NT2/D1 (cell line): ENCODE measurements around the gene CLASP1.
"Not testable (repeated sequence)": the region's sequence is repeated elsewhere in the genome, so short reads cannot be mapped to it uniquely, and the experiment has no call there.

ENCODE experiments used
- DNase-seq: peaks from one replicate; pipeline ENCODE4 v3.0.0-alpha.2; 2011; ENCODE audit warnings: low read depth, low spot score
- H3K27me3 ChIP-seq: 2 replicates; pipeline ENCODE4 v1.6.0; 2011; ENCODE audit warnings: mild to moderate bottlenecking; ENCODE audit not compliant: insufficient read length, insufficient read depth
- H3K36me3 ChIP-seq: 2 replicates; pipeline ENCODE4 v1.6.1; 2011; ENCODE audit warnings: mild to moderate bottlenecking, low read length, mixed read lengths; ENCODE audit not compliant: insufficient read depth, insufficient read length
- H3K4me1 ChIP-seq: 2 replicates; pipeline ENCODE4 v1.5.1; 2011; ENCODE audit not compliant: insufficient read depth, insufficient read length
- H3K4me3 ChIP-seq: 2 replicates; pipeline ENCODE4 v1.5.1; 2011; ENCODE audit warnings: low read depth; ENCODE audit not compliant: insufficient read length
- H3K9ac ChIP-seq: 2 replicates; pipeline ENCODE4 v1.6.0; 2011; ENCODE audit warnings: low read depth; ENCODE audit not compliant: insufficient read length
- H3K9me3 ChIP-seq: 2 replicates; pipeline ENCODE4 v1.5.1; 2011; ENCODE audit warnings: mild to moderate bottlenecking, low read length; ENCODE audit not compliant: insufficient read depth
- SUZ12 ChIP-seq: IDR thresholded peaks from 2 replicates; pipeline ENCODE4 v1.6.1; 2011; ENCODE audit not compliant: insufficient read length, insufficient read depth; ENCODE audit errors: extremely low read depth
- YY1 ChIP-seq: IDR thresholded peaks from 2 replicates; pipeline ENCODE4 v1.6.1; 2011; ENCODE audit not compliant: insufficient read length, insufficient read depth
- ZNF274 ChIP-seq: IDR thresholded peaks from 2 replicates; pipeline ENCODE4 v1.6.1; 2011; ENCODE audit warnings: mild to moderate bottlenecking, low read depth, low read length

The CLASP1 gene

GRCh38 chr2:121570667-121571055 lies 78.6 kb downstream of the CLASP1 start:
- Histone ChIP-seq H3K36me3 (no peaks in the 10 kb centered on the region), H3K4me3 (no peak overlapping the region), H3K9ac (no peak overlapping the region), H3K9me3 (no peaks in the 10 kb centered on the region), H3K27me3 (no peaks in the 10 kb centered on the region), H3K4me1 (no peaks in the 10 kb centered on the region)
- no peak for DNase-seq
- no peak for TF ChIP-seq SUZ12
- TF ChIP-seq YY1: no peak
- TF ChIP-seq ZNF274: no peak

GRCh38 chr2:121570036-121570666 lies 79.1 kb downstream of the CLASP1 start:
- no peaks in the 10 kb centered on the region for H3K36me3 ChIP-seq
- DNase-seq: no peak

GRCh38 chr2:121567957-121568409 lies 81.3 kb downstream of the CLASP1 start:
- Histone ChIP-seq H3K36me3 (no peaks in the 10 kb centered on the region), H3K4me3 (no peak overlapping the region), H3K9me3 (peaks cover 5% of the 10 kb centered on the region; the same call in 1 of the 2 replicates), H3K9ac (no peak overlapping the region), H3K27me3 (no peaks in the 10 kb centered on the region), H3K4me1 (no peaks in the 10 kb centered on the region)
- DNase-seq: no peak
- TF ChIP-seq ZNF274: no peak

More at GRCh38 chr2:121570036-121570666, 79.1 kb downstream of the CLASP1 start:
- H3K9ac ChIP-seq: no peak overlapping the region
- H3K4me3 ChIP-seq: no peak overlapping the region
- no peaks in the 10 kb centered on the region for H3K9me3 ChIP-seq
- H3K4me1 ChIP-seq: no peaks in the 10 kb centered on the region
- TF ChIP-seq YY1 (no peak), SUZ12 (no peak), ZNF274 (no peak)
- H3K27me3 ChIP-seq: no peaks in the 10 kb centered on the region

- no peak for TF ChIP-seq YY1
- no peak for TF ChIP-seq SUZ12
- no peak for TF ChIP-seq ZNF274
- Histone ChIP-seq H3K36me3 (no peaks in the 10 kb centered on the region), H3K4me3 (no peak overlapping the region), H3K9ac (no peak overlapping the region), H3K4me1 (no peaks in the 10 kb centered on the region), H3K27me3 (no peaks in the 10 kb centered on the region), H3K9me3 (peaks cover 5% of the 10 kb centered on the region; the same call in 1 of the 2 replicates)
- no peak for DNase-seq
These were observed 81.8 kb downstream of the CLASP1 start for GRCh38 chr2:121567452-121567851.

- H3K4me1 ChIP-seq: no peaks in the 10 kb centered on the region
- DNase-seq: no peak
- H3K4me3 ChIP-seq: no peak overlapping the region
- H3K36me3 ChIP-seq: no peaks in the 10 kb centered on the region
- H3K27me3 ChIP-seq: no peaks in the 10 kb centered on the region
- TF ChIP-seq SUZ12 (no peak), ZNF274 (no peak), YY1 (no peak)
- peaks cover 5% of the 10 kb centered on the region; the same call in 1 of the 2 replicates for H3K9me3 ChIP-seq
- no peak overlapping the region for H3K9ac ChIP-seq
These were observed 83.6 kb downstream of the CLASP1 start for GRCh38 chr2:121565389-121566250.

GRCh38 chr2:121564905-121565304 lies 84.4 kb downstream of the CLASP1 start:
- H3K4me1 ChIP-seq: no peaks in the 10 kb centered on the region
- H3K36me3 ChIP-seq: no peaks in the 10 kb centered on the region
- peaks cover 5% of the 10 kb centered on the region; the same call in 1 of the 2 replicates for H3K9me3 ChIP-seq
- no peak for DNase-seq
- TF ChIP-seq SUZ12 (no peak), YY1 (no peak)
- H3K9ac ChIP-seq: no peak overlapping the region
- H3K4me3 ChIP-seq: no peak overlapping the region
- H3K27me3 ChIP-seq: no peaks in the 10 kb centered on the region

- not testable (repeated sequence) for H3K9me3 ChIP-seq, H3K4me1 ChIP-seq, DNase-seq, H3K27me3 ChIP-seq, H3K9ac ChIP-seq, H3K4me3 ChIP-seq, H3K36me3 ChIP-seq
These were observed 85.5 kb downstream of the CLASP1 start for GRCh38 chr2:121563754-121564153.
